Karpas-422 (cell line): ENCODE data around the gene DPF3. TPM values are rescaled to one million over a fixed set of nuclear protein-coding genes. Genes with fewer than 3 reads are reported as not detected.

ENCODE experiments used
- DNase-seq: peaks from one replicate; pipeline ENCODE4 v3.0.0-alpha.2; 2015
- H2AFZ ChIP-seq: fragments of 200-600 bp; sonication (generic); 2 replicates; pipeline ENCODE4 v1.6.1; 2014; ENCODE audit warnings: antibody characterized with exemption, low read length, mixed read lengths
- H3K27ac ChIP-seq: fragments of 200-600 bp; sonication (generic); 2 replicates; pipeline ENCODE4 v1.5.1; 2014; ENCODE audit warnings: mild to moderate bottlenecking, low read length, moderate library complexity
- H3K27me3 ChIP-seq: fragments of 200-600 bp; sonication (generic); 2 replicates; pipeline ENCODE4 v1.6.1; 2014; ENCODE audit warnings: low read length, mixed read lengths
- H3K36me3 ChIP-seq: fragments of 200-600 bp; sonication (generic); 2 replicates; pipeline ENCODE4 v1.6.1; 2014; ENCODE audit warnings: low read length, mixed read lengths; ENCODE audit not compliant: insufficient read depth
- H3K4me1 ChIP-seq: fragments of 200-600 bp; sonication (generic); 2 replicates; pipeline ENCODE4 v1.6.1; 2014; ENCODE audit warnings: mild to moderate bottlenecking, low read length, mixed read lengths
- H3K4me2 ChIP-seq: fragments of 200-600 bp; sonication (generic); 2 replicates; pipeline ENCODE4 v1.6.1; 2014; ENCODE audit warnings: low read length, low read depth, mild to moderate bottlenecking; ENCODE audit not compliant: poor library complexity, severe bottlenecking
- H3K4me3 ChIP-seq: fragments of 200-600 bp; sonication (generic); 2 replicates; pipeline ENCODE4 v1.5.1; 2014; ENCODE audit warnings: mild to moderate bottlenecking, antibody characterized with exemption, low read length, mixed read lengths
- H3K79me2 ChIP-seq: fragments of 200-600 bp; sonication (generic); 2 replicates; pipeline ENCODE4 v1.6.1; 2014; ENCODE audit warnings: mild to moderate bottlenecking, low read length, mixed read lengths
- H3K9ac ChIP-seq: fragments of 200-600 bp; sonication (generic); 2 replicates; pipeline ENCODE4 v1.6.0; 2014; ENCODE audit warnings: low read length
- H3K9me2 ChIP-seq: fragments of 200-600 bp; sonication (generic), shearing (Covaris generic); replicated peaks from 2 replicates; pipeline ENCODE4 v1.6.0; 2014; ENCODE audit warnings: mild to moderate bottlenecking, low read length, moderate library complexity; ENCODE audit not compliant: insufficient read depth
- H3K9me3 ChIP-seq: fragments of 300-700, 200-600 bp; sonication (generic); 2 replicates; pipeline ENCODE4 v1.6.1; 2014; ENCODE audit warnings: low read length, mixed read lengths
- H4K20me1 ChIP-seq: fragments of 200-600 bp; sonication (generic); 2 replicates; pipeline ENCODE4 v1.6.1; 2014; ENCODE audit warnings: mild to moderate bottlenecking, antibody characterized with exemption, low read length, low read depth; ENCODE audit not compliant: insufficient read depth
- total RNA-seq: library from RNA; depleted of rRNA; stranded (reverse); fragments of >200 nt; shearing (Covaris generic); gene quantifications from 2 replicates; pipeline ENCODE4 v1.2.3, GENCODE V29; 2014; ENCODE audit warnings: low replicate concordance

DPF3 gene
- total RNA-seq, 1 experiment from 2014 or later = 3.1 TPM

- no peaks in the 10 kb centered on the region for H3K79me2 ChIP-seq
- H3K4me1 ChIP-seq = no peaks in the 10 kb centered on the region
- no peaks in the 10 kb centered on the region for H3K9me2 ChIP-seq
- no peaks in the 10 kb centered on the region for H4K20me1 ChIP-seq
- DNase-seq = no peak
- H3K4me2 ChIP-seq = no peak overlapping the region
- no peaks in the 10 kb centered on the region for H3K9me3 ChIP-seq
- H3K4me3 ChIP-seq = no peak overlapping the region
- no peak overlapping the region for H3K9ac ChIP-seq
- no peaks in the 10 kb centered on the region; the same call in 1 of the 2 replicates for H3K27me3 ChIP-seq
- no peak overlapping the region for H3K27ac ChIP-seq
- H2AFZ ChIP-seq = no peak overlapping the region
- H3K36me3 ChIP-seq = no peaks in the 10 kb centered on the region
Observed at GRCh38 chr14:72913809-72914208, 19.9 kb upstream of the DPF3 start.

GRCh38 chr14:72909163-72909562 is 15.3 kb upstream of the DPF3 start:
- Histone ChIP-seq H3K4me1 (peaks cover 19% of the 10 kb centered on the region), H3K27me3 (no peaks in the 10 kb centered on the region; the same call in 1 of the 2 replicates), H3K4me3 (no peak overlapping the region), H2AFZ (no peak overlapping the region), H3K79me2 (no peaks in the 10 kb centered on the region), H3K36me3 (no peaks in the 10 kb centered on the region), H3K9me3 (no peaks in the 10 kb centered on the region), H3K27ac (no peak overlapping the region), H3K4me2 (no peak overlapping the region), H3K9ac (no peak overlapping the region), H3K9me2 (no peaks in the 10 kb centered on the region), H4K20me1 (no peaks in the 10 kb centered on the region)
- DNase-seq = no peak

- no peak for DNase-seq
- no peaks in the 10 kb centered on the region for H3K36me3 ChIP-seq
- H3K9me3 ChIP-seq = no peaks in the 10 kb centered on the region
- H3K4me3 ChIP-seq = peak overlapping the region; percentile 39; the same call in 1 of the 2 replicates
- no peak overlapping the region for H3K27ac ChIP-seq
- no peaks in the 10 kb centered on the region for H4K20me1 ChIP-seq
- H3K4me1 ChIP-seq = peaks cover 19% of the 10 kb centered on the region
- no peaks in the 10 kb centered on the region; the same call in 1 of the 2 replicates for H3K27me3 ChIP-seq
- H2AFZ ChIP-seq = peak overlapping the region; percentile 22; the same call in 1 of the 2 replicates
- no peaks in the 10 kb centered on the region for H3K79me2 ChIP-seq
- H3K4me2 ChIP-seq = peak overlapping the region; percentile 58
- H3K9me2 ChIP-seq = no peaks in the 10 kb centered on the region
- peak overlapping the region; percentile 4; the same call in 1 of the 2 replicates for H3K9ac ChIP-seq
Observed at GRCh38 chr14:72907886-72908285, 14.0 kb upstream of the DPF3 start.

- Histone ChIP-seq H3K4me2 (peak overlapping the region; percentile 58), H3K4me1 (peaks cover 19% of the 10 kb centered on the region), H3K27ac (no peak overlapping the region), H3K4me3 (peak overlapping the region; percentile 39), H3K27me3 (no peaks in the 10 kb centered on the region; the same call in 1 of the 2 replicates), H4K20me1 (no peaks in the 10 kb centered on the region), H3K9me3 (no peaks in the 10 kb centered on the region), H3K9me2 (no peaks in the 10 kb centered on the region), H3K9ac (peak overlapping the region; percentile 23), H3K36me3 (no peaks in the 10 kb centered on the region), H3K79me2 (no peaks in the 10 kb centered on the region), H2AFZ (peak overlapping the region; percentile 91)
- peak; percentile 67 for DNase-seq
Observed at GRCh38 chr14:72906879-72907278, 13.0 kb upstream of the DPF3 start.

- Histone ChIP-seq H3K9ac (no peak overlapping the region), H3K79me2 (no peaks in the 10 kb centered on the region), H3K4me1 (peaks cover 19% of the 10 kb centered on the region), H3K9me2 (no peaks in the 10 kb centered on the region), H3K9me3 (no peaks in the 10 kb centered on the region), H3K27me3 (no peaks in the 10 kb centered on the region), H3K4me2 (peak overlapping the region; percentile 58), H3K4me3 (no peak overlapping the region), H3K27ac (no peak overlapping the region), H3K36me3 (no peaks in the 10 kb centered on the region), H2AFZ (no peak overlapping the region), H4K20me1 (no peaks in the 10 kb centered on the region)
- no peak for DNase-seq
Observed at GRCh38 chr14:72906316-72906715, 12.4 kb upstream of the DPF3 start.

GRCh38 chr14:72904840-72905561 is 11.1 kb upstream of the DPF3 start:
- no peaks in the 10 kb centered on the region for H3K79me2 ChIP-seq
- H3K9me3 ChIP-seq = no peaks in the 10 kb centered on the region
- DNase-seq = peak; percentile 92
- peaks cover 19% of the 10 kb centered on the region for H3K4me1 ChIP-seq
- no peaks in the 10 kb centered on the region for H3K36me3 ChIP-seq
- H3K9ac ChIP-seq = no peak overlapping the region
- H3K4me3 ChIP-seq = no peak overlapping the region
- H4K20me1 ChIP-seq = no peaks in the 10 kb centered on the region
- H2AFZ ChIP-seq = no peak overlapping the region
- no peaks in the 10 kb centered on the region for H3K9me2 ChIP-seq
- H3K27ac ChIP-seq = no peak overlapping the region
- no peaks in the 10 kb centered on the region for H3K27me3 ChIP-seq
- H3K4me2 ChIP-seq = no peak overlapping the region

GRCh38 chr14:72904218-72904617 is 10.3 kb upstream of the DPF3 start:
- Histone ChIP-seq H3K9ac (no peak overlapping the region), H3K27me3 (no peaks in the 10 kb centered on the region), H3K4me3 (no peak overlapping the region), H4K20me1 (no peaks in the 10 kb centered on the region), H3K79me2 (no peaks in the 10 kb centered on the region), H3K27ac (no peak overlapping the region), H3K4me2 (no peak overlapping the region), H3K36me3 (no peaks in the 10 kb centered on the region), H3K9me2 (no peaks in the 10 kb centered on the region), H2AFZ (no peak overlapping the region), H3K9me3 (no peaks in the 10 kb centered on the region), H3K4me1 (peaks cover 19% of the 10 kb centered on the region)
- no peak for DNase-seq

GRCh38 chr14:72903716-72904115 is 9.8 kb upstream of the DPF3 start:
- H3K27ac ChIP-seq = no peak overlapping the region
- H3K4me3 ChIP-seq = no peak overlapping the region
- H4K20me1 ChIP-seq = no peaks in the 10 kb centered on the region
- no peaks in the 10 kb centered on the region for H3K79me2 ChIP-seq
- H3K4me2 ChIP-seq = no peak overlapping the region
- no peaks in the 10 kb centered on the region for H3K27me3 ChIP-seq
- H3K9ac ChIP-seq = no peak overlapping the region
- no peaks in the 10 kb centered on the region for H3K36me3 ChIP-seq
- no peak for DNase-seq
- H2AFZ ChIP-seq = no peak overlapping the region
- H3K9me3 ChIP-seq = no peaks in the 10 kb centered on the region
- H3K9me2 ChIP-seq = no peaks in the 10 kb centered on the region
- H3K4me1 ChIP-seq = peaks cover 19% of the 10 kb centered on the region
